Measurements from ENCODE around the gene MED8.
"Not testable (repeated sequence)": the region's sequence is repeated elsewhere in the genome, so short reads cannot be mapped to it uniquely, and the experiment has no call there.

MED8 gene

GRCh38 chr1:43427524-43427923, 37.9 kb upstream of the MED8 start:
- Mint-ChIP-seq H3K36me3 (peaks cover 88% of the 10 kb centered on the region), H3K9me3 (no peaks in the 10 kb centered on the region), H3K4me3 (no peak overlapping the region), H3K27ac (no peak overlapping the region), H3K27me3 (no peaks in the 10 kb centered on the region), H3K4me1 (peaks cover 7% of the 10 kb centered on the region)
- ATAC-seq, result no peak

GRCh38 chr1:43426221-43426620, 36.6 kb upstream of the MED8 start:
- Mint-ChIP-seq H3K27ac (no peak overlapping the region), H3K4me3 (no peak overlapping the region), H3K27me3 (no peaks in the 10 kb centered on the region), H3K36me3 (peaks cover 86% of the 10 kb centered on the region), H3K4me1 (peaks cover 7% of the 10 kb centered on the region), H3K9me3 (no peaks in the 10 kb centered on the region)
- ATAC-seq, result no peak

GRCh38 chr1:43425045-43425444, 35.4 kb upstream of the MED8 start:
- Mint-ChIP-seq H3K27ac (no peak overlapping the region), H3K4me3 (no peak overlapping the region), H3K4me1 (peaks cover 7% of the 10 kb centered on the region), H3K27me3 (no peaks in the 10 kb centered on the region), H3K9me3 (no peaks in the 10 kb centered on the region), H3K36me3 (peaks cover 83% of the 10 kb centered on the region)
- ATAC-seq, result no peak

- Mint-ChIP-seq H3K27ac (no peak overlapping the region), H3K4me1 (peaks cover 7% of the 10 kb centered on the region), H3K4me3 (no peak overlapping the region), H3K9me3 (no peaks in the 10 kb centered on the region), H3K36me3 (peaks cover 72% of the 10 kb centered on the region), H3K27me3 (no peaks in the 10 kb centered on the region)
- no peak for ATAC-seq
Measured at GRCh38 chr1:43423672-43424550, 34.3 kb upstream of the MED8 start.

GRCh38 chr1:43422995-43423671, 33.5 kb upstream of the MED8 start:
- Mint-ChIP-seq H3K4me1 (peaks cover 7% of the 10 kb centered on the region), H3K4me3 (no peak overlapping the region), H3K27me3 (no peaks in the 10 kb centered on the region), H3K9me3 (no peaks in the 10 kb centered on the region), H3K27ac (no peak overlapping the region), H3K36me3 (peaks cover 67% of the 10 kb centered on the region)
- no peak for ATAC-seq

GRCh38 chr1:43421976-43422750, 32.6 kb upstream of the MED8 start:
- Mint-ChIP-seq H3K27ac (no peak overlapping the region), H3K4me3 (no peak overlapping the region), H3K9me3 (no peaks in the 10 kb centered on the region), H3K36me3 (peaks cover 58% of the 10 kb centered on the region), H3K4me1 (peaks cover 7% of the 10 kb centered on the region), H3K27me3 (no peaks in the 10 kb centered on the region)
- no peak for ATAC-seq

- peak; percentile 38 for ATAC-seq
Measured at GRCh38 chr1:43421396-43421795, 31.8 kb upstream of the MED8 start.

GRCh38 chr1:43420874-43421273, 31.3 kb upstream of the MED8 start:
- Mint-ChIP-seq H3K9me3 (no peaks in the 10 kb centered on the region), H3K4me1 (peaks cover 7% of the 10 kb centered on the region), H3K27me3 (no peaks in the 10 kb centered on the region), H3K27ac (no peak overlapping the region), H3K36me3 (peaks cover 48% of the 10 kb centered on the region), H3K4me3 (no peak overlapping the region)
- no peak for ATAC-seq

More at GRCh38 chr1:43421396-43421795, 31.8 kb upstream of the MED8 start:
- Mint-ChIP-seq H3K27ac (no peak overlapping the region), H3K4me1 (peaks cover 7% of the 10 kb centered on the region), H3K4me3 (no peak overlapping the region), H3K9me3 (no peaks in the 10 kb centered on the region), H3K36me3 (peaks cover 51% of the 10 kb centered on the region), H3K27me3 (no peaks in the 10 kb centered on the region)

GRCh38 chr1:43419627-43420425, 30.2 kb upstream of the MED8 start:
- peaks cover 48% of the 10 kb centered on the region for H3K36me3 Mint-ChIP-seq
- no peak overlapping the region for H3K4me3 Mint-ChIP-seq
- no peak overlapping the region for H3K27ac Mint-ChIP-seq
- no peak for ATAC-seq
- peaks cover 7% of the 10 kb centered on the region for H3K4me1 Mint-ChIP-seq
- H3K27me3 Mint-ChIP-seq, result no peaks in the 10 kb centered on the region
- no peaks in the 10 kb centered on the region for H3K9me3 Mint-ChIP-seq

GRCh38 chr1:43418858-43419257, 29.3 kb upstream of the MED8 start:
- Mint-ChIP-seq H3K27ac (no peak overlapping the region), H3K4me3 (no peak overlapping the region), H3K9me3 (no peaks in the 10 kb centered on the region), H3K36me3 (peaks cover 43% of the 10 kb centered on the region), H3K4me1 (peaks cover 7% of the 10 kb centered on the region), H3K27me3 (no peaks in the 10 kb centered on the region)
- peak; percentile 88 for ATAC-seq

- no peaks in the 10 kb centered on the region for H3K4me1 Mint-ChIP-seq
- peaks cover 29% of the 10 kb centered on the region for H3K36me3 Mint-ChIP-seq
- H3K27me3 Mint-ChIP-seq, result no peaks in the 10 kb centered on the region
- no peak for ATAC-seq
- no peak overlapping the region for H3K4me3 Mint-ChIP-seq
- H3K27ac Mint-ChIP-seq, result no peak overlapping the region
- no peaks in the 10 kb centered on the region for H3K9me3 Mint-ChIP-seq
Measured at GRCh38 chr1:43415901-43416300, 26.3 kb upstream of the MED8 start.

GRCh38 chr1:43414634-43415223, 25.1 kb upstream of the MED8 start:
- Mint-ChIP-seq H3K4me3 (no peak overlapping the region), H3K4me1 (no peaks in the 10 kb centered on the region), H3K36me3 (peaks cover 26% of the 10 kb centered on the region), H3K27ac (peak overlapping the region; percentile 14), H3K9me3 (no peaks in the 10 kb centered on the region), H3K27me3 (no peaks in the 10 kb centered on the region)
- ATAC-seq, result peak; percentile 67

- peaks cover 39% of the 10 kb centered on the region for H3K36me3 Mint-ChIP-seq
- not testable (repeated sequence) for H3K4me1 Mint-ChIP-seq, H3K9me3 Mint-ChIP-seq
Measured at GRCh38 chr1:43413426-43413825, 23.8 kb upstream of the MED8 start.

GRCh38 chr1:43410571-43410970, 21.0 kb upstream of the MED8 start:
- H3K4me1 Mint-ChIP-seq, result no peaks in the 10 kb centered on the region
- ATAC-seq, result no peak
- no peak overlapping the region for H3K4me3 Mint-ChIP-seq
- no peak overlapping the region for H3K27ac Mint-ChIP-seq
- H3K27me3 Mint-ChIP-seq, result no peaks in the 10 kb centered on the region
- peaks cover 54% of the 10 kb centered on the region for H3K36me3 Mint-ChIP-seq
- no peaks in the 10 kb centered on the region for H3K9me3 Mint-ChIP-seq

More at GRCh38 chr1:43413426-43413825, 23.8 kb upstream of the MED8 start:
- not testable (repeated sequence) for H3K27ac Mint-ChIP-seq, H3K4me3 Mint-ChIP-seq, H3K27me3 Mint-ChIP-seq, ATAC-seq
